Measurements from ENCODE around the gene TXNDC11.

DNA sequence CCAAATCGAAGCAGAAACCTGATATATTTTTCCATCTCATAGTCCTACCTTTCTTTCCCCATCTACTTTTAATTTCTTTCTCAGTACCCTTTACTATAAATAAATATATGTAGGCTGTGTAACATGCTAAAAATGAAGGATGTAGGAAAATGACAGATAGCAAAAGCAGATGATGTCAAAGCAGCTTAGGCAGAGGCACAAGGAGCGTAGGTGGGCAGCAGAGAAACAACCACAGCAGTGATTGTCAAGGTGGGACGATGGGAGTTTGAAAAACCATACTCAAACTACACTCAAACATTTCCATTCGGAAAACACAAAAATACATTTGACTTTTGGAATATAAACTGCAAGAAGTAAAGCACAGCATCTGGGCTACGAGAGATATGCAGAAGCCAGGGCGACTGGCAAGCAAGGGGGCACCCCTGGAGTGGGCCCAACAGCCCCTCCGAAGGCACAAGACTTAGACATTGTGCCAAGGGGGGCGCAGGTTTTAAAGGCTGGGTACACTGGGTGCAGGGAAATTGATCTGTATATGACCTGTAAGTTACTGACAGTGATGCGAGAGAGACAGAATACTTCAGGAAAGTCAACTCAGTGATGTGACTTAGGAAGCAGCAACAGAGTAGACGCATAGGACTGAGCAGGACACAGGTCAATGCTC is 43.3 kb downstream of the TXNDC11 start:
- TF ChIP-seq CTCF (IDR thresholded peaks at IDR 0.05) (no peak), POLR2A (IDR thresholded peaks at IDR 0.05) (no peak), POLR2AphosphoS5 (IDR thresholded peaks at IDR 0.05) (no peak)

All from prostate gland (tissue), 2 donors.